Muscle layer of duodenum (tissue), 2 donors: ENCODE measurements around the gene ATF6.
A peak's percentile ranks its signal among the peaks of the same experiment; 100 is the strongest.
"Not testable (repeated sequence)": the region's sequence is repeated elsewhere in the genome, so short reads cannot be mapped to it uniquely, and the experiment has no call there.

Experiments used
- H3K27ac ChIP-seq: one replicate; pipeline ENCODE4 v1.7.0; 2013; ENCODE audit warnings: mild to moderate bottlenecking, low read length
- H3K27me3 ChIP-seq: one replicate; pipeline ENCODE4 v1.7.0; 2013; ENCODE audit warnings: low read depth, mild to moderate bottlenecking, control low read depth, low read length
- H3K36me3 ChIP-seq, 2 donors: one replicate each; pipeline ENCODE4 v1.7.0; 2013; ENCODE audit warnings: low read length in 2 of 2, control low read depth in 1 of 2, mild to moderate bottlenecking in 1 of 2; ENCODE audit not compliant: insufficient read depth in 2 of 2, control insufficient read depth in 1 of 2
- H3K4me1 ChIP-seq, 2 donors: one replicate each; pipeline ENCODE4 v1.7.0; 2013; ENCODE audit warnings: low read length in 2 of 2, mild to moderate bottlenecking in 2 of 2, control low read depth in 1 of 2, moderate library complexity in 1 of 2; ENCODE audit not compliant: insufficient read depth in 2 of 2, control insufficient read depth in 1 of 2
- H3K4me3 ChIP-seq, 2 donors: one replicate each; pipeline ENCODE4 v1.7.0; 2013; ENCODE audit warnings: low read length in 2 of 2, low read depth in 1 of 2, mild to moderate bottlenecking in 1 of 2
- H3K9me3 ChIP-seq, 2 donors: one replicate each; pipeline ENCODE4 v1.7.0; 2013; ENCODE audit warnings: low read length in 2 of 2, control low read depth in 1 of 2, mild to moderate bottlenecking in 1 of 2; ENCODE audit not compliant: control insufficient read depth in 1 of 2
- donor health status: healthy.

Gene ATF6

DNA sequence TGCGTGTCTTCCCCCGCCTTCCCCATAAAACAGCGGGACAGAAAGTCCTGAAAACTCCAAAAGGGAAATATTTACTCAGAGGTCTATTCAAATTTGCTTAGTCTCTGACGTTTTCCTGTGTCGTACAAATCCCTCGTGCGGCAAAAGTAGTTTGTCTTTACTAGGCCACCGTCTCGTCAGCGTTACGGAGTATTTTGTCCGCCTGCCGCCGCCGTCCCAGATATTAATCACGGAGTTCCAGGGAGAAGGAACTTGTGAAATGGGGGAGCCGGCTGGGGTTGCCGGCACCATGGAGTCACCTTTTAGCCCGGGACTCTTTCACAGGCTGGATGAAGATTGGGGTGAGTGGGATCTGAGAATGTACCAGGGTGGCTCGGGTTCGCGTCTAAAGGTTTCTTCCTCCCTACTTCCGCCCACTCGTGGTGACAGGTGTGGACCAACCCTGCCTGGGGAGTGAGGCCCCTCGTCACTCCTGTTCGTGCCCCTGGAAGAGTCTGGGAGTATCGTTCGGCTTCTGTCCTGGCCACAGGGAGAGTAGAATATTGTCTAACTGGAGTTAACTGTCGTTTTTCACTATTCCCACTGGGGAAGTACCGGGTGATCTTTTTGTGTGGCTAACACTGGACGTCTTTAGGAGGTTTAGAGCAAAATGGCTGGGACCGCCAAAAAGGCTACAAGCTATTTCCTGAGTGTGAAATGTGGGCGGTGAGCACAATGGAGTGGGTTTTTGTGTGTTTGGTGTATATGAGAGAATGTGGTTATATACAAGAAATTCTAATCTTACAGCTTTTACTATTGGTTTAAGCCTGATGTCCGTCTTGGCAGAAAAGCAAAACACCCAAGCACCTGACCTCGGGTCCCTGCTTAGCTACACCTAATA, at the start of gene ATF6:
Gene ATF6 (plus strand): TSS at position 219 of the 880 bp plus-strand sequence. CDS start 41 bp downstream, at position 260.
- peaks cover 0 to 22% of the 10 kb centered on the region in 2 donors for H3K4me1 ChIP-seq
- H3K4me3 ChIP-seq: peak within 1 kb of the TSS; percentile 90 to 93

DNA sequence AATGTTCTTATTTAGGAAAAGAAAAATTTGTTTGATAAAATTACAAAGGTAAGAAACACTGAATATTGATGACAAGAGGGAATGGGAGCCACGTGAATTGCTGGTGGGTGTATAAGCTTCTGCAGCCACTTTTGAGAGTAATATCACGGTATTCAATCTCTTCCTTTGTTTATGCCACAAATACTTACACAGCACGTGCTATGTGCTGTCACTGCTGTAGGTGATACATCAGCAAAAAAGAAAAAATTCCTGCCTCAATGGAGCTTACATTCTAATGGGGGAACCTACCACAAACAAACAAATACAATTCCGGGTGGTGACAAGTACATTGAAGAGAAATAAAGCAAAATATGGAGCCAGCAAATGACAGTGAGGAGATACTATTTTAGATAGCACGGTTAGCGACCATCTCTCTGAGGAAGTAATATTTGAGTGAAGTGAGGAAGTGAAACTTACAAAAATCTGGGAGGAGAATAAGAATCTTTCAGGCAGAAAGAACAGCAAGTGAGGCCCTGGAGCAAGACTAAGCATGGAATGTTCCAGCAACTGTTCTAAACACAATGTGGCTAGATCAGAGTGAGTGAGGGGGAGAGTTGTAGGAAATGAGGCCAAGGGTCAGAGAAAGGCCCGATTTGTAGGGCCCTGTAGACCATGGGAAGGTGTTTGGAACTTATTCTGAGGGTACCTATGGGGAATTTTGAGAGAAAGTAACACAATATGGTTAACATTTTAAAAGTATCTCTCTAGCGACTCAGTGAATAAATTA, 47.4 kb upstream of the ATF6 start:
- Histone ChIP-seq H3K9me3 (no peaks in the 10 kb centered on the region), H3K36me3 (no peaks in the 10 kb centered on the region), H3K4me1 (no peaks in the 10 kb centered on the region), H3K27me3 (no peaks in the 10 kb centered on the region), H3K4me3 (no peak overlapping the region), H3K27ac (no peak overlapping the region)

More for the DNA sequence above, at the start of gene ATF6:
- Histone ChIP-seq H3K27ac (peak within 1 kb of the TSS; percentile 98), H3K27me3 (no peaks in the 10 kb centered on the region), H3K9me3 (no peaks in the 10 kb centered on the region), H3K36me3 (no peaks in the 10 kb centered on the region)

DNA sequence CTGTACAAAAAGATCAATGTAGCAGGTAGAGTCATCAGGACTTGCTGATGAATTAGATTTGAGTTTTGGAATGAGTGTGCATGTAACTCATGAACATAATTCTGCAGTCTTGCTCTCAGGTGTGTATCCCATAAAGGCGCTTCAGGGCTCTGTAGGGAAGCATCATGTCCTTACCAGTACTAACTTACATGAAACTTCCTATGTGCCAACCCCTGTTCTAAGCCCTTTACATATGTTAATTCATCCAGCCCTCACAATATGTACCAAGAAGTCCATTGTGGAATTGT, 46.9 kb upstream of the ATF6 start:
- H3K27ac ChIP-seq: no peak overlapping the region
- H3K36me3 ChIP-seq: no peaks in the 10 kb centered on the region
- H3K4me3 ChIP-seq: no peak overlapping the region
- no peaks in the 10 kb centered on the region for H3K9me3 ChIP-seq
- no peaks in the 10 kb centered on the region for H3K4me1 ChIP-seq
- no peaks in the 10 kb centered on the region for H3K27me3 ChIP-seq

DNA sequence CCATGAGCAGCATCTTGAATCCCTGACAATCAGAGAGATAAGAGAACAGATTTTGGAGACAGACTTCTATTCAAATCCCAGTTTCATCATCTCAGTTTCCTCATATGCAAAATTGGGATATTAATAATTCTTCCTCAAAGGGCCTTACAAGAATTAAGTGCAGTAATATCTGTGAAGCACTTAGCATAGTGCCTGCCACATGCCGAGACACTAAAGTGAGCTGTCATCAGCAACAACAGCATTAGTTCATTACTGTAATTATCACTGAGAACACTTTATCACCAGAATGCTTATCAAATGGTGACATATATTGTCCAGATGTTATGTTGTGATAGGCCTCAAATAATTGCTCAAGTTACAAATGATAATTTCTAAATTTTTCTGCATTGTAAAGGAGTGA, 45.7 kb upstream of the ATF6 start:
- Histone ChIP-seq H3K36me3 (no peaks in the 10 kb centered on the region), H3K27me3 (no peaks in the 10 kb centered on the region), H3K4me1 (peaks cover 0 to 3% of the 10 kb centered on the region in 2 donors), H3K9me3 (no peaks in the 10 kb centered on the region), H3K4me3 (no peak overlapping the region), H3K27ac (no peak overlapping the region)

DNA sequence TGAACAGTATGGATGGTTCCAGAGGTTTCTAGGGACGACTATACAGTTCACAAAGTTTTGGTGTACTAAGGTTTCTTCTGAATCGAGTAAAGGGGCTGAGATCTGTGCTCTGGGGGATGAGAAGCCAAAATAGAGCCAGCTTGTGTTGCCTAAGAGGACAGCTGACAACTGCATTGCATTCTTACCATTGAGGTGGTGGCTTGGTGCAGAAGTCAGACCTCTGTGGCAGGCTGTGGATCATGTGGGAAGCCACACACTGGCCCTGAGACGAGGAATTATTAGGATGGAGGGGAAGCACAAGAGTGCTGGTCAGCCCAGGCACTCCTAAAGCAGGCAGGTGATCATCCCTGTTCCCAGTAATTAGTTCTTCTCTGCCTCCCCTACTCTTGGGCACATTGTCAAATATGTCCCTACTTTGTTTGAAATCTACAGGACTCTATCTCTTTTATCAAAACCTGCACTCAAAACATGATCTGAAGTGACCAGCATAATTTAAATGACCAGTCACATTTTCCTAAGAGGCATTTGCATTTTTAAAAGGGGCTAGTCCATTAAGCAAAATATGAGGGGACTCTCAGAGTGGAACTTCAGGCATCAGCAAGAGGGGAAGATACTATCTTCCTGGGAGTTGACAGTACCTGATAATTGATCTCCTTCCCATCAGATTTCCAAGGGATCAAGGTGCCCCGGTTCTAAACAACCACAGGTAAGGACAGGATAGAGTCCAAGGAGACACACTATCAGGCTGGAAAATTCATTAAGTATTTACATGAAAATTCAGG, 45.0 kb upstream of the ATF6 start, which contains the start of gene FCRLB:
Gene FCRLB (plus strand): TSS at position 589 of the 782 bp plus-strand sequence. CDS start 1,129 bp downstream, outside the sequence.
- Histone ChIP-seq H3K9me3 (no peaks in the 10 kb centered on the region), H3K36me3 (no peaks in the 10 kb centered on the region), H3K27me3 (no peaks in the 10 kb centered on the region), H3K4me3 (no peak within 1 kb of the TSS), H3K4me1 (peaks cover 0 to 9% of the 10 kb centered on the region in 2 donors), H3K27ac (no peak within 1 kb of the TSS)

DNA sequence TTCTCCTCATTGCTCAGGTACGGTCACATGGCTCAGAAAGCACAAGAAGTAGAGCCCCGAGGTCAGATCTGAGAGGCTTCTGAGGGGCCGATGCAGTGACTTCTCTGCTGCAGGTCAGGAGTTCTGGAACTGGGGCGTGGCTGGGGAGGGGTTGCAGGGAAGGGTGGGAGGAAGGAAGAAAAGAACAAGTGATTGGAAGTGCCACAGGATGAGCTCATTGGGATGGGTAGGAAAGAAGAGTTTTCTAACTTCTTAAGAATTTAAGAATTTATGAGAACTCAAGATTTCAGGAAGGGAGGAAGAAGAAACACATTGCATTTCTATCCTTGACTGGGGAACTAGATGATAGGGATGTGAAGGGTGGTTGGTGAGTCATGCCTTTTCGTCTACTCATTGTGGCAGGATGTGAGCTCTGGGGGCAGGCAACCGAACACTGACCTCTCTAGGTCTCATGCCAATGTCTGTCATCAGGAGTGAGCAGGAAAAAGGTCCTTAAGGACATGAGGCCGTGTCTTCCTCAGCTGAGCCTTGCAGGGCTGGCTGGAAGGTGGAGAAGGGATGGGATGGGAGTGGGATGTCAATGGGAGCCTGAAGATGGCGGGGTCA, 44.3 kb upstream of the ATF6 start:
- Histone ChIP-seq H3K27me3 (no peaks in the 10 kb centered on the region), H3K4me3 (no peak overlapping the region), H3K27ac (no peak overlapping the region), H3K4me1 (peaks cover 0 to 13% of the 10 kb centered on the region in 2 donors), H3K36me3 (no peaks in the 10 kb centered on the region), H3K9me3 (no peaks in the 10 kb centered on the region)

- peaks cover 0 to 13% of the 10 kb centered on the region in 2 donors for H3K4me1 ChIP-seq
- no peaks in the 10 kb centered on the region for H3K9me3 ChIP-seq
- no peaks in the 10 kb centered on the region for H3K27me3 ChIP-seq
- no peaks in the 10 kb centered on the region for H3K36me3 ChIP-seq
- H3K4me3 ChIP-seq: no peak overlapping the region
- H3K27ac ChIP-seq: no peak overlapping the region
Observed at GRCh38 chr1:161722406-161722805, 43.7 kb upstream of the ATF6 start.

- Histone ChIP-seq H3K36me3 (no peaks in the 10 kb centered on the region), H3K4me3 (no peak overlapping the region), H3K9me3 (no peaks in the 10 kb centered on the region), H3K4me1 (peaks cover 0 to 13% of the 10 kb centered on the region in 2 donors), H3K27me3 (no peaks in the 10 kb centered on the region), H3K27ac (no peak overlapping the region)
Observed at GRCh38 chr1:161723459-161724141, 42.5 kb upstream of the ATF6 start.

GRCh38 chr1:161725258-161725907, 40.7 kb upstream of the ATF6 start:
- H3K27ac ChIP-seq, H3K36me3 ChIP-seq, H3K9me3 ChIP-seq, H3K27me3 ChIP-seq: not testable (repeated sequence)
- H3K4me1 ChIP-seq: peaks cover 0 to 13% of the 10 kb centered on the region in 2 donors
- H3K4me3 ChIP-seq: peak overlapping the region; percentile 80 to 96

DNA sequence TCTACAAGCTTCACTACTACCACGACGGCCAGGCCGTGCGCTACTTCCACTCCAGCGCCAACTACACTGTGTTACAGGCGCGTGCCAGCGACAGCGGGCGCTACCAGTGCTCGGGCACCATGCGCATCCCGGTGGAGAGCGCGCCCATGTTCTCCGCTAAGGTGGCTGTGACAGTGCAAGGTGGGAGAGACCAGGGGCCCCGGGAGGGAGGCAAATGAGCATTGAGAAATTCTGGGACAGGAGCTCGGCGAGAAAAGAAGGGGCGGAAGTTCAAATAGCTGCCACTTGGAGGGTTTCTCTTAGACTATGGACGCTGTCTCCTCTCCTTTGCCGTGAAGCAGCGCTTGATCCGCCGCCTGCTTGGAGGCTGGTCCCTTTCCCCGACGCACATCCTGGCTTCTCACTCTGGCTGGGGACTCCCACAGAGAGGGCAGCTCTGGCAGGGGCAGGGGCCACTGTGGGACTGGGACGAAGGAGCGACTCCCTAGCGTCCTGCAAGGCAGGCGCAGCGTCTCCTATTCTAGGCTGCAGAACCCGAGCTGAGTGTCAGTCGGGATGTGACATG, 40.1 kb upstream of the ATF6 start:
- peak overlapping the region; percentile 80 to 96 for H3K4me3 ChIP-seq
- H3K27me3 ChIP-seq: no peaks in the 10 kb centered on the region
- H3K36me3 ChIP-seq: no peaks in the 10 kb centered on the region
- peaks cover 0 to 13% of the 10 kb centered on the region in 2 donors for H3K4me1 ChIP-seq
- H3K9me3 ChIP-seq: no peaks in the 10 kb centered on the region
- peak overlapping the region; percentile 51 for H3K27ac ChIP-seq
